ENCODE data around the gene SRPK2.

GRCh38 chr7:105350906-105351305 lies 37.8 kb downstream of the SRPK2 start:
- no peak for TF ChIP-seq GATA2 (IDR thresholded peaks at IDR 0.05; ENCODE audit: low read depth, low read length)
- no peak for TF ChIP-seq GATA3 (IDR thresholded peaks at IDR 0.05; ENCODE audit: low read depth, low read length)
